ENCODE results near the gene GUCA1C. TPM values are rescaled to one million over a fixed set of nuclear protein-coding genes. Genes with fewer than 3 reads are reported as not detected.

The GUCA1C gene
- total RNA-seq, 1 donor from 2014 or later = not detected

- Histone ChIP-seq H3K27ac (no peak overlapping the region), H3K9me3 (no peaks in the 10 kb centered on the region), H3K27me3 (no peaks in the 10 kb centered on the region), H3K36me3 (no peaks in the 10 kb centered on the region), H3K4me3 (no peak overlapping the region), H3K4me1 (no peaks in the 10 kb centered on the region)
- no peak for TF ChIP-seq CTCF (IDR thresholded peaks at IDR 0.05)
- ATAC-seq (no peak), DNase-seq (no peak)
- intact Hi-C loops (cut with DNase I) = no loop called here
These were observed 22.6 kb downstream of the GUCA1C start for GRCh38 chr3:108931035-108931434.

GRCh38 chr3:108918866-108919265, 34.8 kb downstream of the GUCA1C start:
- no peak for TF ChIP-seq CTCF (IDR thresholded peaks at IDR 0.05)
- ATAC-seq = no peak
- H3K4me3 ChIP-seq = no peak overlapping the region
- H3K9me3 ChIP-seq = no peaks in the 10 kb centered on the region
- no peaks in the 10 kb centered on the region for H3K27me3 ChIP-seq
- intact Hi-C loops (cut with DNase I) = no loop called here
- no peaks in the 10 kb centered on the region for H3K36me3 ChIP-seq
- no peak overlapping the region for H3K27ac ChIP-seq
- no peak for DNase-seq
- no peaks in the 10 kb centered on the region for H3K4me1 ChIP-seq

DNA sequence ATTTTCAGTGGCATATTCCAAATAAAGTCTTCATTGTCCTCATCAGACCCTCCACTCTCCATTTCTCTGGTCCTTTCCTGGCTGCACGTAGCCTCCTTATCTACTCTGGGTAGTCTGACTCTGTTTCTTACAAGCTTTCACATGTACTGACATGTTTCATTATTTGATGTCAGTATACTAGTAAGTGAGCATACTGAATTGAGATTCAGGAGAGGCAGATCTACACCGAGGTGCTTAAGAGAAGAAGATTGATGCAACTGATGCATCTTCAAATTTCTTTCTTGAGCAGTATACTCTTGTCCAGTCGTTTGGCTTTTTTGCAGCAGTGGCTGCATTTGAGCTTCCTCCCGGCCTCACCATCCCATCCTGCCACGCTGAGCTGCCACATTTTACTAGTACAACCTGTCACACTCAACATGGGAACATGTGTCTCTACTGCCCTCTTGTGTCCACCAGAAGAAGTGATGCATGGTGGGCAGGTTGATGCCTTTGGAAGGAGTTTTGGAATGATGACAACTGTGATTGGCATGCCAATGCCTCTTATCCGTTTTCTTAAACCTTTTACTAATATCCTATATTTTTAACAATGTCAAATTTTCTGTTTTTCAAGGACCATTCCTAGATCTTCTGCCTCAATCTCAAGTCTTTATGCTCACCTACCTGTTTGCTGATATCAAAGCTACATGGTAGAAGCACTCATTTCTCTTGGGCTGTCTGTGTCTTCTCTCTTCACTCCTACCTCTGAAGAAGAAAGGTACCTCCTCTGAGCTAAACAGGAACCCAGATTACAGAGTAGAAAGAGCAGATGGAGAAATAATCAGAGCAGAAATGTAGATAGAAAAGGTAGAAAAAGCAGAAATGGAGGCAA, 38.7 kb downstream of the GUCA1C start:
- no peaks in the 10 kb centered on the region for H3K9me3 ChIP-seq
- TF ChIP-seq CTCF (IDR thresholded peaks at IDR 0.05) = peak; percentile 88
- intact Hi-C loops (cut with DNase I) = no loop called here
- no peaks in the 10 kb centered on the region for H3K4me1 ChIP-seq
- H3K27ac ChIP-seq = no peak overlapping the region
- DNase-seq (no peak), ATAC-seq (peak; percentile 95)
- H3K36me3 ChIP-seq = no peaks in the 10 kb centered on the region
- H3K4me3 ChIP-seq = no peak overlapping the region
- H3K27me3 ChIP-seq = no peaks in the 10 kb centered on the region

- no peaks in the 10 kb centered on the region for H3K27me3 ChIP-seq
- H3K9me3 ChIP-seq = no peaks in the 10 kb centered on the region
- H3K36me3 ChIP-seq = no peaks in the 10 kb centered on the region
- H3K4me1 ChIP-seq = no peaks in the 10 kb centered on the region
- ATAC-seq (no peak), DNase-seq (no peak)
- TF ChIP-seq CTCF (IDR thresholded peaks at IDR 0.05) = no peak
- no peak overlapping the region for H3K27ac ChIP-seq
- intact Hi-C loops (cut with DNase I) = no loop called here
- H3K4me3 ChIP-seq = no peak overlapping the region
These were observed 43.9 kb downstream of the GUCA1C start for GRCh38 chr3:108909799-108910198.

- no peak for TF ChIP-seq CTCF (IDR thresholded peaks at IDR 0.05)
- intact Hi-C loops (cut with DNase I) = no loop called here
- no peaks in the 10 kb centered on the region for H3K9me3 ChIP-seq
- H3K27ac ChIP-seq = no peak overlapping the region
- H3K27me3 ChIP-seq = no peaks in the 10 kb centered on the region
- no peak overlapping the region for H3K4me3 ChIP-seq
- ATAC-seq = no peak
- H3K36me3 ChIP-seq = no peaks in the 10 kb centered on the region
- H3K4me1 ChIP-seq = no peaks in the 10 kb centered on the region
- no peak for DNase-seq
These were observed 46.5 kb downstream of the GUCA1C start for GRCh38 chr3:108907194-108907593.
